Cardiac fibroblast (primary cell): ENCODE measurements around the gene MAP3K6.
"Not testable (repeated sequence)": the region's sequence is repeated elsewhere in the genome, so short reads cannot be mapped to it uniquely, and the experiment has no call there.

ENCODE experiments used
- DNase-seq, 2 donors: peaks; one replicate each; pipeline versions ENCODE4 v3.0.0 to v3.0.0-alpha.2; 2010; ENCODE audit warnings: low read depth in 2 of 2
- H3K4me3 ChIP-seq, 2 donors: replicated peaks in 1 of 2; 1 replicate in 1 of 2; 2 replicates in 1 of 2; pipeline ENCODE4 v1.5.1; 2011; ENCODE audit warnings: low read depth in 2 of 2, low read length in 2 of 2, mild to moderate bottlenecking in 2 of 2, moderate library complexity in 1 of 2
- TF ChIP-seq, protein P1 (sequence below): IDR thresholded peaks from one replicate; pipeline ENCODE4 v1.5.1; 2011; ENCODE audit warnings: low read depth, mild to moderate bottlenecking, low read length, inconsistent platforms

The MAP3K6 gene

DNA sequence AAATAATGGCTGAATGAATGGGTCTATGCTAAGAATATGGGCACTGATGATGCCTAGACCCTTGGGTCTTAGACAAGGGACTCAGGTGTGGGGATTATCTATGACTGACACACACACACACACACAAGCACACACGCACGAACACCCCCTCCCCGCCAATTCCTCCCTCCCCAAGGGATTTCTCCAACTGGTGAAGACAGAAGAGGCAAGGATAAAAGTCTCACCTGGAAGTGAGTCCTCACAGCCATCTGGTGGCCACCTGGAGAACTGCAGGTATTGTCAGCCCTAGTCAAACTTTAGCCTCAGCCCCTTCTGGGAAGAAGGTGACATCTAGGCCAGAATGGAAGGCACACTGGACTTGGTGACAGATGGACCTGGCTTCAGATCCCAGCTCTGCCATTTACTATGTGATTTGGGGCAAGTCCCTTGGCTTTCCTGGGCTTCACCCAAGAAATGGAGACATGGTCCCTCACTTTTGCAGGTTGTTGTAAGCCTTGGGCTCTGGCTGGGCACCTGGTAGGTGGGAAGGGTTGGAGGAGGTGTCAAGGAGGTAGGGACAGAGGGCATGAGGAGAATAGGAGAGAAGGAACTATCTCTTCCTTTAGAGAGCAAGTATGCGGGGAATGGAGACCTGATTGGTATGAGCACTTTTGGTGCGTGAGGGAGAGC is 21.7 kb upstream of the MAP3K6 start:
- TF ChIP-seq, protein P1, sequence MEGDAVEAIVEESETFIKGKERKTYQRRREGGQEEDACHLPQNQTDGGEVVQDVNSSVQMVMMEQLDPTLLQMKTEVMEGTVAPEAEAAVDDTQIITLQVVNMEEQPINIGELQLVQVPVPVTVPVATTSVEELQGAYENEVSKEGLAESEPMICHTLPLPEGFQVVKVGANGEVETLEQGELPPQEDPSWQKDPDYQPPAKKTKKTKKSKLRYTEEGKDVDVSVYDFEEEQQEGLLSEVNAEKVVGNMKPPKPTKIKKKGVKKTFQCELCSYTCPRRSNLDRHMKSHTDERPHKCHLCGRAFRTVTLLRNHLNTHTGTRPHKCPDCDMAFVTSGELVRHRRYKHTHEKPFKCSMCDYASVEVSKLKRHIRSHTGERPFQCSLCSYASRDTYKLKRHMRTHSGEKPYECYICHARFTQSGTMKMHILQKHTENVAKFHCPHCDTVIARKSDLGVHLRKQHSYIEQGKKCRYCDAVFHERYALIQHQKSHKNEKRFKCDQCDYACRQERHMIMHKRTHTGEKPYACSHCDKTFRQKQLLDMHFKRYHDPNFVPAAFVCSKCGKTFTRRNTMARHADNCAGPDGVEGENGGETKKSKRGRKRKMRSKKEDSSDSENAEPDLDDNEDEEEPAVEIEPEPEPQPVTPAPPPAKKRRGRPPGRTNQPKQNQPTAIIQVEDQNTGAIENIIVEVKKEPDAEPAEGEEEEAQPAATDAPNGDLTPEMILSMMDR, result peak; percentile 92
- peak; percentile 51 to 57 for DNase-seq

DNA sequence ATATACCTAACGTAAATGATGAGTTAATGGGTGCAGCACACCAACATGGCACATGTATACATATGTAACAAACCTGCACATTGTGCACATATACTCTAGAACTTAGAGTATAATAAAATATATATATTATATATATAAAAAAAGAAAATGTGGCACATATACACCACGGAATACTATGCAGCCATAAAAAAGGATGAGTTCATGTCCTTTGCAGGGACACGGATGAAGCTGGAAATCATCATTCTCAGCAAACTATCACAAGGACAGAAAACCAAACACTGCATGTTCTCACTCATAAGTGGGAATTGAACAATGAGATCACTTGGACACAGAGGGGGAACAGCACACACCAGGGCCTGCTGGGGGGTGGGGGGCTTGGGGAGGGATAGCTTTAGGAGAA is 18.0 kb upstream of the MAP3K6 start:
- H3K4me3 ChIP-seq, DNase-seq: not testable (repeated sequence)

More for the DNA sequence above, 21.7 kb upstream of the MAP3K6 start:
- H3K4me3 ChIP-seq, result no peak overlapping the region

DNA sequence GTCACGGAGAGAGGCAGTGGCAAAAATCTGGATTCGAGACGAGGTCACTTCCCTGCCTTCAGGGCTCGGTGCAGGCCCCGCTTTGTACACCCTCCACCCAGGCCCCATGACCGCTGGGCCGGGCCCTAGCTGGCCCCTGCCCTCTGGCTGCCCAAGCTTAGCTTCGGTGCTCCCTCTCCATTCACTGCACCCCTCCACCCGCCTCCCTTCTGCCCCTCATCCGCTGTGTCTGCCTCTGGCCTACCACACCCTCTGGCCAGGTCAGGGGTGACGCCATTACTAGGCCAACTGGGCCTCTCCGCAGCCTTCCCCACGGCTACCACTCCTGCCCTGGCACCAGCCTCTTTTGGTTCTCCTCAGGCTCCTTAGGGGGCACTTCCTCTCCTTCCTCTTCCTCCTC is 16.9 kb upstream of the MAP3K6 start:
- H3K4me3 ChIP-seq, result no peak overlapping the region
- no peak for DNase-seq
- TF ChIP-seq, protein P1, result no peak

DNA sequence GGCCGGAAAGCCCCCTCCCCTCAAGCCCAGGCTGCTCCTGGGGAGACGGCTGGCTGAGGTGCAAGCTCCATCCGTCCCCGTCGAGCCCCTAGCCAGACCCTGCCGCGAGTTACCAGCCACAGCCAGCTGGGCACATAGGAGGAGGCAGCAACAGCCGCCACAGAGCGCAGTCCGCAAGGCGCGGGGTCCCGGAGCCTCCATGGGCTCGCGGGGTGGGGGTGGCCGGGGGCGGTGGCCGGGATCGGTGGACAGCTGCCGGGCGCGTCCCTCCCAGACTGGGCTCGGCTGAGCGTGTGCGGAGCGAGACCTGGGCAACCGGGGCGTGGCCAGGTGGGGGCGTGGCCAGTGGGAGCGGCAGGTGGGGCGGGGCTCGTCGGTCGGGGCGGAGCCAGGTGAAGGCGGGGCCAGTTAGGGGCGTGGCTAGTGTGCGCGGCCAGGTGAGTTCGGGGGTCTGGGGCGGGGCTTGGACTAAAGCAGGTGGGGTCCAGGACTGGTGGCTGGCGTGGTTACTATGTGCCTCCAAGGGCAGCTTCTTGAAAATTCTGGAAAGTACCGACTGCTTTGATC is 16.4 kb upstream of the MAP3K6 start, which contains the start of gene CD164L2:
TSS of gene CD164L2 (minus strand) at position 295 of the 567 bp plus-strand sequence. CDS start at position 201, 94 bp downstream.
- H3K4me3 ChIP-seq, result no peak within 1 kb of the TSS
- DNase-seq, result no peak
- TF ChIP-seq, protein P1, result no peak

DNA sequence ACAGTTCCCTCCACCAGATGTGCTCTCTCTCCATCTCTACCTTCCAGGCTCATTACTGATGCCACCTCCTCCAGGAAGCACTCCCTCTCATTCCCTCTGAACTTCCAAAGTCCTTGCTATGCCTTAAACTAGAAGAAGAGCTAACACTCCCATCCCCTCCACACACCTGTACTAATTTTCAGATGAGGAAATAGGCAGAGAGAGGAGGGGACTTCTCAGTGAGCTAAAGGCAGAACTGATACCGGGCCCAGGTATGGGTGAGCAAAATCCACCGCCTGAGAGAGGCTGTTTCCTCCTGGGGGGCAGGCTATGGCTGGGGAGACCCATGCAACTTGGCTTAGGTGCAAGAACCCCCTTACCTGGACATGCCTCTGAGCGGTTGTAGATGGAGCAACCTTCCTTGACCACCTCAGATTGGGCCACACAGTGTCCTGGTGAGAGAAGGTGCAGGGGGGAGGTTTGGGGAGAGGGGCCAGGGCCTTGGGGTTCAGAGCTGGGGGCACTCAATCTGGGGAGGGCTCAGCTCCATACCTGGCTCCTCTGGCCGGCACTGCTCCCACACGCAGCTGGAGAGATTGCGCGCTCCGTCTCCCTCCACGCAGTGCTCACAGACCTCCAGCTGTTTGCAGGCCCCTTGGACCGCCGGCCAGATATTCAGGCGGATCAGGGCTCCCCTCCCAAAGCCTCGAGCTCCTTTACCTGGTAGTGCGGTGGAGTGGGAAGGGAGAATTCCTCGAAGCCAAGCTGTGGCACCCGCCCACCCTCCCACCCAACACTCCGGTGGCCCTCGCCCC is 15.4 kb upstream of the MAP3K6 start:
- no peak overlapping the region for H3K4me3 ChIP-seq
- no peak for DNase-seq
- TF ChIP-seq, protein P1, result no peak

DNA sequence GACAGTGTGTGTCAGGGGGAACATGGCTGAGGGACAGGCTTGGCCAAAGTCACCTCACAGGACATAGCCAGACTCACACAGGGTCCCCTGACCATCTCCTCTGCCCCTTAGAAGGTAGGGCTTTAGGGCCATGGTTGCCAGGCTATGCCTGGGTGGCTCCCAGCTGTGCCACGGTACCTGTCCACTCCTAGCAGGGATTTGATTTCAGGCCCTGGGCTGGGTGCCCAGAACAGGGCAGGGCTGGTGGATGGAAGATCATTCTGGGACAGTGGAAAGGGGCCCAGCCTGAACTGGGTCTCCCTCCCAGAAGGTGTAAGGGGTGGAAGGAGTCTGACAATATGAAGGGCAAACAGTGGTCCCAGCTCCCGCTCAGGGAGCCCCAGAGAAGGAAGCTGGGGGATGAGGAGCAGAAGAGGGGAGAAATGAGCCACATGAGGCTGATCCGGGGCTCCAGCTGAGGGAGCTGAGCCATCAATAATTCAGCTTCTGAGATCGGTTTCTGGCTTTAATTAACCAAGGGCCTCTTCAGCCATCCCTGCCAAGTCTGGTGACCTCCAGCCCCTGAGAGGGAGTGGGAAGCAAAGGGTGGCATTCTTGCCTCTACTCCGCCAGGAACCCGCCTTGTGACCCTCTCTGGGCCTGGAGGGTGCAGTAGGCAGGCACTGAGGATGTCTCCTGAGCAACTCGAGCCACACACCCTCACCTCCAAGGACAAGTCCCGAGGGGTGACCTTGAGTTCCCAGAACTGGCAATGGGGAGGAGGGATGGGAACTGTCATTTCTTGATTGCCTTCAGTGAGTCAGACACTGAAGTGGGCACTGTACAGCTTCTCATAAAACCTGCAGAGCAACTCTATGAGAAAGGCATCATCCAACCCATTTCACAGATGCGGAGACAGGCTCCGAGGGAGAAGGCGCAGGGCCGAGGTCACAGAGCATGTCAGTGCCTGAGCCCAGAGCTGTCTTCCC is 14.3 kb upstream of the MAP3K6 start:
- TF ChIP-seq, protein P1, result no peak
- no peak for DNase-seq
- no peak overlapping the region for H3K4me3 ChIP-seq
